ENCODE results near the gene EPB41L4A.
A peak's percentile ranks its signal among the peaks of the same experiment; 100 is the strongest.

Gene EPB41L4A

DNA sequence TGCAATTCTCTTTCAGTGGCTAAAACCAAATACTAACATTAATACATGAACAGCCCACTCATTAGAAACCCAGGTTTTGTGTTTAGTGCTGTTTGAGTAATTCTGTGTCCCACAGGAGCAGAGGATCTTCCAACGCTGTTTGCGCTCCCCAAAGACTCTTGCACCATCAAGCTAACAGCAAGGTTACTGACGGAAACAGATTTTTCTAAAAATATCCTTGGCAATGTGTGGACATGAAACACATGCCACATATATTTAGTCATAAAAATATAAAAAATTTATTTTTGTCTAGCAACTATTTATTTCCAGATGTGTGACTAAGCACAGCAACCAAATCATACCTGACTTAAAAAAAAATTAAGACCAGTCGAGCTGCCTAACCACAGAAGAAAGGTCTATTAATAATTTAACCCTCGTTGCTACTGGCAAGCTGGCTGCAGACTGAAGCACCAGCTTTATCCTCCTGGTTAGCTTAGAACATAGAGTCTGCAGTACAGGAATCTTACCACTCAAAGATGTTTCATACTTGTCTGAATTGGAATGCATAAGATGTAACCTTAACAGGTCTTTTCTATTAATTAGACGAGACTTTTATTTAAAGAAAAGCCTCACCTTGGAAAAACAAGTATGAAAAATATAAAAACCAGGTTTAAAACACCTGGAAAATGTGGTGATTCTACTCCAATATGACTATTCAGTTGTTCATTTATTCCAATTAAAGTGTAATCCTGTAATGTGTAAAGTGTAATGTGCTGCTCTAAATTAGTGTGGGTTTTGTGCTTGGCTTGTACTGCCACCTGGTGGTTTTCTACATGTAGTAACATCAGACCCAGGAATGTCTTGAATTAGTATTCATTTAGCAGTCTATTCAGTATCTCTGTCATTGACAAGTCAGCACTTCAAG lies 272.5 kb downstream of the EPB41L4A start:
- DNase-seq = peak; percentile 78

DNA sequence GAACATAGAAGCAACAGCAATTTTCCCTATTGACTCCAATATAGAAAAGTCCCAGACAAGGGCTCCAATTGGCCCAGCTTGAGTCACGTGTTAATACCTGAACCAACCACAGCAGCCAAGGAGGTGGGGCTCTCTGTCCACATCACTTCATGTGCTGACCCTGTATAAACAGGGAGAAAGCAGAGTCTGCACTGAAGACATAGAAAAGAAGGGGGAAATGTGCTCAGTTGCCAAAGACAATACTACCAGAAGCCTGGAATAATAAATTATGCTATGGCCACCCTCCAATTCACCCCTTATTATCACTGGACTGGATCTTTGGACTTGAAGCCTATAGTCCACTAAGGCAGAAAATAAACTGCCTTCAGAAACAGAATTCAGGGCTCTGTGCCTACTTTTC lies 275.4 kb downstream of the EPB41L4A start:
- no peak for DNase-seq

DNA sequence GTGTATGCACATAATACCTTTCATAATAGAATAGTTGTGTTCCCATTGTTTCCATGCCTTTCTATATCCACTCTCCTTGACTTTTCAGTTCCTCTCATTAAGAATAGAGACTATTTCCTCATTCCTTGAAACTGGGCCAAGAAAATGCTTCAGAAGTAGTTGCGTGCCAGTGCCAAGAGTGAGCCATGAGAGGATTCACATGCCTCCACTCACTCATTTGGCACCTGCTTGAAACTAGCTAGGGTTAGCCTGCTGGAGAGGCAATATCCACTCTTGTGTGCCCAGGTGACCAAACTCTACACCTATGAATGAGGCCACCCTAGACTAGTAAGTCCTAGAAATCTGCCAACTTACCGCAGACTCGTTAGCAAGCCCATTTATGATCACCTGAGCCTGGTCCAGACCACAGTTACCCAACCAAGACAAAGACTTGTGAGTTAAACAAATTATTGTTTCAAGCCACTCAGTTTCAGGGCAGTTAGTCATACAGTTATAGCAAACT lies 276.3 kb downstream of the EPB41L4A start:
- DNase-seq = no peak

DNA sequence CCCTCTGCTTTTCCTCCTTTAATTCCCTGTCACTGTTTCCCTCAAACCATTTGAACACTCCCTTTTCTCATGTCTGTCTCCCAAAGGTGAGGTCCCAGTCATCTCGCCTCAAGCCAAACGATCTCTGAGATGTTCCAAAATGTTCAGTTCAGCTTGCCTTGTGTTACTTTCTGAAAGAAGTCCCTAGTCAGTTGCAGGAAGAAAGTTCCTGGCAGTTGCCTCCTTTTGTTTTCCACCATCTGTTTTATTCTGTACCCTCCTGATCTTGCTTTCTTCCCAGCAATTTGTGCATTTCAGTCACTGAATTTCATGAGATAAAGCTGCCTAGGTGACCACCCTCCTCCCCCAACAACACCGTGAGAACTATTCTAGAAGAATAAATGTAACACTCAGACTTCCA lies 277.5 kb downstream of the EPB41L4A start:
- no peak for DNase-seq

DNA sequence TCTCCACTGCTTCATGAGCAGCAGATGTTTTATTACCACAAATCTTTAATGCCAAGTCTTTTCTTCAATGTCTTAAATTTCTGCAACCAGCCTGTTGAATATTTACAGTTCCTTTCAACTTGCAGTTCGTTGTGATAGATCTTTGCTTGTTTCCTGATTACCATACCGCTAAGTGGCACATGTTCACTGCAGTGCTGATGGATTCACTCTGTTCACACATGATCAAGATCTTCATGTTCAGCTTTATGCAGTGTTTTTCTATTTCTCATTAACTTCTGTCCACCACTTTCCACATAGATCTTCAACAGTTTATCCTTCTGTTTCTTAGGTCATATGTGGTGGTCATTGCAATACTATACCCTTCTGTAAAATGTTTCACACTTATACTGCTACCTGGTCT lies 280.6 kb downstream of the EPB41L4A start:
- DNase-seq = no peak

DNA sequence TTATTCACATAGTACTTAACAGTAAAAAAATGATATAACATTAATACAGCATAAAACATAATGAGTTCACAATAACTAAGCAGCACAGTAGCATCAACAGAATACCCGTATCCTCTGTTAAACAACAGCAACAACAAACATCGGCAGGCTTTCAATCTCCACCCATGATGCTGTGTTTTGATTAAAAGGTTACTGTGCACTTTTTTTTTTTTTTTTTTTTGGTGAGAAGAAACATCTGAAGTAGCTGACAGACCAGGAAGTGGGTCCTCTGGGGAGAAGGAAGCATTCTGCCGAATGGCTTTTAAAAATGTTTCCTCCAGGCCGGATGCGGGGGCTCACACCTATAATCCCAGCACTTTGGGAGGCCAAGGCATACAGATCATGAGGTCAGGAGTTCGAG lies 282.3 kb downstream of the EPB41L4A start:
- DNase-seq = no peak

DNA sequence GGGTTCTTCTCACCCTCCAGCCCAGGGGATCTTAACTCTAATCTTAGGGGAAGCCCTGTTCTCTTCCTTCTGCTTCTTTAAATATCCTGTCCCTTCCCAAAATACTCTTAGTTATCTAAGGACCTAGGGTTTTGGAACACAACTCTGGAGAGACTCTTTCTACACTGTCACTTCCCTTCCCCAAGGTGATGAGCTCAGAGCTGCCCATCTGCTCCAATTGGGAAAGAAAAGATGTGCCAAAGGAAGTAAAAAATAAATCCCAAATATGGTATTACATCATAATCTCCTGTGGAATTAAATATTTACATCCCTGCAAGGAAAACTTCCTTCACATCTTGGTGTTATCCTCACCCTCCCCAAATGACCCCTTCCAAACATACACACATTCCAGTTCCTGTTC lies 291.2 kb downstream of the EPB41L4A start:
- no peak for DNase-seq

DNA sequence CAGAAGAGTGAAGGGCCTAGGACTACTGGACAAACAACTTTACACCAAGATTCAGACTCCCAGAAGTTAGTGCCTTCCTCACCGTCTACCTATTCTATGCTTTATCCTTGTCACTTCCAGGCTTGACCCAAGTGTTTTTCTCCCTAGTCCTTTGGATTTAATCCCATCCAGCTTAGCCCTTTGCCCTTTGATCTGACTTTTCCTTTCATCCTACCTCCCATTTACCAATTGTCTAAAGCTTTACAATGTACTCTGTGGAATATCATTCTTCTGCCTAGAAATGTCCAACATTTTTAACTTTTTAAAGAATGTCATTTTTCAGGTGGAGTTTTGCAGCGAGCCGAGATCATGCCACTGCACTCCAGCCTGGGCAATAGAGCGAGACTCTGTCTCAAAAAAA lies 292.1 kb downstream of the EPB41L4A start:
- no peak for DNase-seq

DNA sequence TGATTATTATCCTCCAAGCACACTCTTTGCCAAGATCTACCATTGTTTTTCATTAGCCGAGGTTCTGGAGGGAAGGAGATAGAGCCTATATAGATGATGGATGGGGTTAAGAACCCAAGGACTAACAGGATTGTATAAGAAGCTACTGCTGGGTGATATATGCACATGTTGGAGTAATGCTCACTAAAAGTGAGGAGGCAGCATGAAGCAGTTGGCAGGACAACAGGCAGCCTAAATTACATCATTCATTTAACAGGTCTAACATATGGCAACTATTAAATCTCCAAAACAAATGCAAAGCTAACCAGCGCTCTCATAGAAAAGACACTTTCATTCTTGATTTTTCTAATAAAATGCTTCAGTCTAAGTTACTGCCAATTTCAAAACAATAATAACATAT lies 293.2 kb downstream of the EPB41L4A start:
- peak; percentile 65 for DNase-seq

DNA sequence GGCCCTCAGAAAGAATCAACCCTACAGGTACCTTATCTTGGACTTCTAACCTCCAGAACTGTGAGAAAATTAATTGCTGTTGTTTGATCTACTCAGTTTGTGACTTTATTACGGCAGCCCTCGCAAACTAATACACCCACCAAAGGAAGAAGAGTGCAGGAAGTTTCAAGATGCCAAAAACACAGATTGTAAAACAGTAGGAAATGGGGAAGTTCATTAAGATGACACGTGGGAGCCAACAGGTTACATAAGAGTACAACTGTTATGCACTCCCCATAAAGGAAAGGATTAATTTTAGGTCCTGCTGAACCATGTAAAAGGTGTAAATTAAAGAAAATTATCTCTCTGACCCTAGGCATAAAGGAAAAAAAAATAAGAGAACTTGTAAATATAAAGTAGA lies 294.3 kb downstream of the EPB41L4A start:
- no peak for DNase-seq

DNA sequence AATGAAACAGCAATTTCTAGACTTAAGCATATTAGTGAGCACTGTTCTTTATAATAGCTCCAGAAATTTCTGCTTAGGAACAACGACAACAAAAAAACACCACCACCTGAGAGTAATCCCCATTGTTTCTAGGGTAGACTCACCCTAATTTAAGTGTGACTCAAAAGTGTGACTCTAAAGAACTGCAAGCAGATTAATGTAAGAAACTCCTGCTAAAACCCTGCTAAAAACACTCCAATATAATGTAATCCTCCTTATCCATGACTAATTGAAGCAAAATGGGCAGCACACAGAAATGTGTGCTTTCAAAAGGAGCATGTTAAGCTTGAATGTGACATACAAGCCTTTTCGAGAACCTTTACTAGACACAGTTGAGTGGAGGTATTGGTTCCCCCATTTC lies 296.0 kb downstream of the EPB41L4A start:
- DNase-seq = no peak

DNA sequence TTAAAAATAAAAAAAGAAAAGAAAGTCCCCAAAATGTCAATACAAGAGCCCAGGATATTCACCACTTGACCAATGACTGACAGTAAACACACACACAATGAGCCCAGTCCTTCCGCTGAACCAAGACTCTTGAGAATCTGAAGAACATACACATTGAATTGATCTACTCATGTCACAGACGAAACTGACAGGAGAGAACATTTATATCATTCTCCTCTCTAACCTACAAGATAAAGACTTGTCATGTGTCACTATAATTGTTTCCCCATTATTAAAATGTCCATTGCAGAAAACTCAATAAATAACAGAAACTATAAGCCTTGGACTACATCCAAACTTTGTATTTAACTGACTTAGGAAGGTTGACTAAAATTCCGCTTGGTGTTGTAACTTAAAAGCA lies 296.7 kb downstream of the EPB41L4A start:
- no peak for DNase-seq

DNA sequence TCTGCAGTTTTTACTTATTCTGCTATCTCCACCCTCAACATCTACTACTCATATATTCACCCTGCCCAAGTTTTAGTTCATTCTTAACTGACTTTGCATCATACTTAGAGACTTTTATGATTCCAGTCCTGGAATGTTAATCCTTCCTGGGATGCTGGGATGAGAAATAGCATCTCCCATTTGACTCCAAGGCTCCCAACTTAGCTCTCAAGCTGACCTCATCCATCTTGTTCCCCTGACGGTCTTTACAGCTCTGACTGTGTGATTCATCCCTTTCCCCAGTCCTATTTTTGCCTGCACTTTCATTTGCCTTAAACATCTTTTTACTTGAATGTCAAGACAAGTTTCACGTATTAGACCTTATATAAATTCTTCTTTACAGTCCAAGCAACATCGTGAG lies 297.8 kb downstream of the EPB41L4A start:
- DNase-seq = no peak

DNA sequence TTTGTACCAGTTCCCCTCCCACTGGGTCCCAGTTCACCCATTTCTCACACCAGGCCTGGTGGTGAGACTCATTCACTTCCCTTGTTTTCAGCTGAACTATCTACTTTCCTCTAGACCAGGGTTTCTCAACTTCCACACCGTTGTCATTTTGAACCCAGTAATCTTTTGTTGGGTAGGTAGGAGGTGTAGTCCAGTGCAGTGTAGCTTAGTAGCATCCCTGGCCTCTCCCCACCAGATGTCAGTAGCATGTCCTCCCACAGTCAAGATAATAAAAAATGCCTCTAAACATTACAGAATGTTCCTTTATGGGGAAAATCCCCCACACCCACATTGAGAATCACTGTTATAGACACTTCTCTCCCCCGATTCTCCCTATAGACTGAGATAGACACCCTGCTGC lies 299.1 kb downstream of the EPB41L4A start:
- no peak for DNase-seq

DNA sequence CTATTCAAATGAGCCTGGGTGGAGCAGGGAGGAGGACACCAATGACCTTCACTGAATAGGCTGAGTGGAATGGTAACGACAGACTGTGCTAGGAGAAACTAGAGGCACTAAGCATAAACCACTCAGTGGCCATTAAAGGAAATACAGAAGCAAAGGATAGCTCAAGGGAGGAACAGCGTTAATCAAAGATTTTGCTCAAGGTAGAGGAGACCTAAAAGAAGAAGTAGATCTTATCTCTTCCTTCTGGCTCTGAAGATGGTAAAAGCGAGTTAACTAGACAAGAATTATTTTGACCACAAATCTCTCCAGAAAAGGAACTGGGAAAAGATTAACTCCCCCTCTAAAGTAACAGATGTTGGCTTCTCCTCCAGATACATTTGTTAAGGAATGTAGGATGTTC lies 299.6 kb downstream of the EPB41L4A start:
- DNase-seq = no peak

DNA sequence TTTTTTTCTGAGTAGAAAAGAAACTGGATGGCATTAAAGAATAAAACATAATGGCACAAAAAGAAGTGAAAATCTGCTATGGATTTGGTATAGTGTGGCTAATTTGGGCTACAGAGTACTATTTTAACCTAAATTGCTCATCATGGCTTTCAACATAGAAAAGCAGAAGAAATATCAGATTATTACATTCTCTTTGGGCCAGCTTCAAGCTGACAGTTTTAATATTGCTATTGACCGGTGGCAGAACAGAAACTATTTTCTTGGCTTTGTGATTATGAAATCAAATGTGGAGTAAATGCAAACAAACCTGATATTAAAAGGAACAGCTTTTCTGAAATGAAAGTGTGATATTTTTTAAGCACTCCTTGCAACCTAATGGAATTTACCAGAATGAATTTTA lies 301.5 kb downstream of the EPB41L4A start:
- no peak for DNase-seq

DNA sequence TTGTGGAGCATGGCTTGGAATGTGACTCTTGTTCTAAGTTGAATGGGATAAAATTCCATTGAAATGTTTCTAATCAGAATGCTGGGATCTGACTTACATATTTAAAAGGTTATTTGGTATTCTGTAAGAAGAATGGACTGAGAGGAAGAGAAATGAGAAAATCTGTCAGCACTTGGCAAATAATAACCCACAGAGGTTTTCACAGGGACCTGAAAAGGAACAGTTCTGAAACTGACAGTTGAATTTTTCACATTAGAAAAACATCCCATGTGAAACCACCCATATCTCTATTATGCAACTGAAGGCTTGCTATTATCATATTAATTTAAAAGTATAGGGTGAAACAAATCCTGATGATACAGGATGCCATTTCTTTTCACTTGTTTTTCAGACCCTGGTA lies 302.7 kb downstream of the EPB41L4A start:
- no peak for DNase-seq

DNA sequence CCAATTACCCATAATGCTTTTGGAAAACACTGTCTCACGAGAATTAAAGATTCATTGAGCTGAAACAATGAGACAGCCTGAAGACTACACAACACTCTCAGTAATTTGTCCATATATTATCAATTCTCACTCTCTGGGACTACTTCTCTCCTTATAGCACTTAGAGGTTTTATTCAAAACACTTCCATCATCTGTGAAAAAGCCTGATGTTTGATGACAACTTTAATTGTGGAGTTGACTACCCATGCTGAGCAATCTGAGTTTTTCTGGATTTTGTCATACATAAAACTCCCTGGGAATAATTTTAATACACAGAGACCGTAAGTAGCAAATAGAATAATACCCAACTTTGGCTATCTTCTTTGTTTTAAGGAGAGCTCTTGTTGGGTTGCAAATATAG lies 305.5 kb downstream of the EPB41L4A start:
- no peak for DNase-seq

All from femur (tissue), 1 donor.